GM19240 (cell line): ENCODE results near the gene GGPS1.
A peak's percentile ranks its signal among the peaks of the same experiment; 100 is the strongest.
"Not testable (repeated sequence)": the region's sequence is repeated elsewhere in the genome, so short reads cannot be mapped to it uniquely, and the experiment has no call there.

Experiments used
- DNase-seq: peaks from one replicate; pipeline ENCODE4 v3.0.0; 2011; ENCODE audit warnings: low spot score; ENCODE audit not compliant: insufficient read length

GGPS1 gene

GRCh38 chr1:235304549-235305451, 23.6 kb upstream of the GGPS1 start:
- DNase-seq = no peak

DNA sequence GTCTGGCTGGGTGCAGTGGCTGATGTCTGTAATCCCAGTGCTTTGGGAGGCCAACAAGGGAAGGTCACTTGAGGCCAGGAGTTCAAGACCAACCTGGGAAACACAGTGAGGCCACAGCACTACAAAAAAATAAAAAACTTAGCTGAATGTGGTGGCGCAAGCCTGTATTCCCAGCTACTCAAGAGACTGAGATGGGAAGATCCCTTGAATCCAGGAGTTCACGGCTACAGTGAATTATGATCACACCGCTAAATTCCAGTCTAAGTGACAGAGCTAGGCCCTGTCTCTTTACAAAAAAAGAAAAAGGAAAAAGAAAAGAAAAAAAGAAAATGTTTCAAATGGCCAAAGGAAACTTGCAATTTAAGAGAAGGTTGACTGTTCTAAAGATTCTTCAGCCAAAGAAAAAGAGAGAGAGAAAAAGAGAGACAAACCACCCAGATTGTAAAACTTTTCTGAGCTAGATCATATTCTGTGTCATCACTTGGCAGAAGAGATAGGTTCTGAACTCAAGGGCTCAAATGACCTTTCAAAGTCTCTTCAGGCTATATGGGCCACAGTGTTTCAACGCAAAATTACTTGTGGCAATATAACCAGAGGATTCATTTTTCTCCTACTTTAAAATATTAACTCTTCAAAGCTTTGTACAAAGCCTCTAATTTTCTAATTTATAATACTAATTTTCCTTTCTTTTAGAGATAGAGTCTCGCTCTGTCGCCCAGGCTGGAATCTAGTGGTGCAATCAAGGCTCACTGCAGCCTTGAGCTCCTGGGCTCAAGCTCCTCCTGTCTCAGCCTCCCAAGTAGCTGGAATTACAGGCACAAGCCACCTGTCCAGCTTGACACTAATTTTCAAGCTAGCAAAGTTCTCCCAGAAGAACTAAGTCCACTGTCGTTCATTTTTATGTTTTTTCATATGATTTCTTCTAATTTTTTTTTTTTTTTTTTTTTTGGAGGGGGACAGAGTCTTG, 20.9 kb upstream of the GGPS1 start:
- DNase-seq = no peak

DNA sequence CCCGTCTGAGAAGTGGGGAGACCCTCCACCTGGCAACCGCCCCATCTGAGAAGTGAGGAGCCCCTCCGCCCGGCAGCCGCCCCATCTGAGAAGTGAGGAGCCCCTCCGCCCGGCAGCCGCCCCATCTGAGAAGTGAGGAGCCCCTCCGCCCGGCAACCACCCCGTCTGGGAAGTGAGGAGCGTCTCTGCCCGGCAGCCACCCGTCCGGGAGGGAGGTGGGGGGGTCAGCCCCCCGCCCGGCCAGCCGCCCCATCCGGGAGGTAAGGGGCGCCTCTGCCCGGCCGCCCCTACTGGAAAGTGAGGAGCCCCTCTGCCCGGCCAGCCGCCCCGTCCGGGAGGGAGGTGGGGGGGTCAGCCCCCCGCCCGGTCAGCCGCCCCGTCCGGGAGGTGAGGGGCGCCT, 19.2 kb upstream of the GGPS1 start:
- not testable (repeated sequence) for DNase-seq

DNA sequence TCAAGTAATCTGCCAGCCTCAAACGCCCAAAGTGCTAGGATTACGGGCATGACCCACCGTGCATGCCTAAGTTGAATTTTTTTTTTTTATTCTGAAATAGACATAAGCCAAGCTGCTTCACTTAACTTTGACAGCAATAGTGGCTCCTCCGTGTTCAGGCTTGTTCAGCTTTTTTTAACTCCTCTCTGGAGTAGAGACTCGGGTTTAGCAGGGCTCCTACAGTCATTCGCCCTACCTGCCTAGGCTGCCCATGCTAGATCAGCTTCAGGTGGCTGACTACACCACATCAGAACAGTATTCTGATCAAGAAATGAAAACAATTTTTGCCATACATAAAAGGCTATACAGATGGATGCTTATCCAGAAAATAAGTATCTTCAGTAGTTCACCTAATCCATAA, 15.1 kb upstream of the GGPS1 start:
- DNase-seq = no peak

DNA sequence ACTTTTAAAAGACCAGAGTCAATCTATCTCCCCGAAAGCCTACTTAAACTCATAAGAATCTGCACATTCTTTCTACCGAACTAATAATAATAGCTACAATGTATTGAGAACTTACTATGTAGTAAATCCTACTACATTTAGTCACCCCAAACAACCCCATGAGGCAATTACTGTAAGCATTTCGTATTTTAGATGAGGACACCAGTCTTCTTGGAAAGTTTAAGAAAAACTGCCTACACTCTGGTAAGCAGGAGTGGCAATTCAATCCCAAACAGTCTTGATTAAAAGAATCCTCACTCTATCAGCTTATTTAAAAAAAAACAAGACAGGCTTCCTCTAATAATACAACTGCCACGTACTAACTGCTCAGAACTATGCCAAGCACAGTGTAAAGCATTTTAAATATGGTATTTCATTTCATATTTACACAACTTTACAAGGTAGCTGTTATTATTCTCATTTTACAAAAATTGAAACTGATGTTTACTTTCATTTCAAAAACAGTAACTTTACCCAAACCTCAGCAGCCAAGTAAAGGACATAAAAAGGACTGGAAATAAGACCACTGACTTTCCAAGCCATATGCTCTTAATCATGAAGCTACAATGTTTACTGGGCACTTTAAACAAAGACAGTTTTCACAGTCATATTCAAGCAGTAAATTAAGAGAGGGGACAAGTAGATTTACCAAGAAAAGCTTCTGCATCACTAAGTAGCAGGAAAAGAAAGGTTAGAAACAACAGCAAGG, 14.3 kb upstream of the GGPS1 start:
- no peak for DNase-seq

DNA sequence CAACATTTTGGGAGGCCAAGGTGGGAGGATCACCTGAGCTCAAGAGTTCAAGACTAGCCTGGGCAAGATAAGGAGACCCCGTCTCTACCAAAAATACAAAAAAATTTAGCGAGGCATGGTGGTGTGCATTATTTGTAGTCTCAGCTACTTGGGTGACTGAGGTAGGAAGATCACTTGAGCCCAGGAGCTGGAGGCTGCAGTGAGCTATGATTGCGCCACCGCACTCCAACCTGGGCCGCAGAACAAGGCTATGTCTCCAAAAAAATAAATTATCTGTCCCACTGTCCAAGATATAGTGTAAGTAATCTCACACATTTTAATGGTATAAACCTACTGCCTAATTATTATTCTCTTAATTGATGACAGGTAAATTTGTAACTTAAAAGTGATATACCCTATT, 13.2 kb upstream of the GGPS1 start:
- DNase-seq = no peak

DNA sequence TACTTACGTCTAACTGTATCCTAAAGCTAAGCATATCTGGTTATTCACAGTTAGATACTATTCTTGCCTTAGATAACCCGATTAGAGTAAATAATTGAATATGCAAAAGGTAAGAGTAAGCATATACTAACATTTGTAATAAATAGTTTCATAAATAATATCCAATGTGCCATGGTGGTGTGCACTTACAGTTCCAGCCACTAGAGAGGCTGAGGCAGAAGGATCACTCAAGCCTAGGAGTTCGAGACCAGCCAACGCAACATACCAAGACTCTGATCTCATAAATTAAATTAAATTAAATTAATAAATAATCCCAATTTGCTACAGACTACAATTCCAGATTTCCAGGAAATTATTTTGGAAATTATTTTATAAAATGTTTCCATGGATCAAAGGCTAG, 12.6 kb upstream of the GGPS1 start:
- DNase-seq = no peak

DNA sequence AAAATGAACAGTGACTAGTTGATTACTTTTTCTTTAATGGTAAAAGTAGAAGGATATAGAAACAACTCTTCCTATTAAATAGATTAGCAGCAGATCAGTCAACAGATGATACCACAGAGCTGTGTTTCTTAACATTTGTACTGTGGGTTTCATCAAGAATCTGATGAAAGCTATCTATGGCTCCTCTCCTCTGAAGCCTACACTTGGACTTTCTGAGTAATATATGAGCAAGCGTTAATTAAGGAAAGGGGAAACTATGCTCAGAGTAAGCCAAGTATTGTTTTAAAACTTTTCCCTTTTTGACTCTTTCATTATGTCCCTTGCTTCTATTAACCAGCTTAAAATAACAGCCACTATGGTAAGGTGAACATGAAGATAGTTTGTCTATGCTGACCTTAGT, 11.2 kb upstream of the GGPS1 start:
- no peak for DNase-seq

- no peak for DNase-seq
These were observed 9.1 kb upstream of the GGPS1 start for GRCh38 chr1:235319255-235319654.

- DNase-seq = no peak
These were observed 7.7 kb upstream of the GGPS1 start for GRCh38 chr1:235320521-235321179.

- DNase-seq = no peak
These were observed 4.1 kb upstream of the GGPS1 start for GRCh38 chr1:235324296-235324695.

DNA sequence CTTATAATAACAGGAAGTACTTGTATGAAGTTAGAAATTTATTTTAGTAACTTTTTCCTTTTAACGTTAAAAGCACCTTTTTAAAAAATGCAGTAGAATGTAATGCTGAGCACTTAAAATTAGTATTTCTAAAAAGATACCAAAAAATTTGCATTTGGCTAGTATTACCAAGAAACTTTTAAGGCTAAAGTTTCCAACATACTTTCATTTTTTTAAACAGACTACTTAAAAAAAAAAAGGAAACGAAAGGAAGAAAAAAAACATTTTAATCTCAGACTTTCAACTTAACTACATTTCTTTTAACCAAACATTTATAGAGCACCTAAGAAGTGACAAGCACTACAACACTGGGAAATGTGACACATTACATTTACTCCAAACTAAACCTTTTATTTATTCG, 3.2 kb upstream of the GGPS1 start:
- DNase-seq = no peak

- no peak for DNase-seq
These were observed 2.5 kb upstream of the GGPS1 start for GRCh38 chr1:235325854-235326253.

DNA sequence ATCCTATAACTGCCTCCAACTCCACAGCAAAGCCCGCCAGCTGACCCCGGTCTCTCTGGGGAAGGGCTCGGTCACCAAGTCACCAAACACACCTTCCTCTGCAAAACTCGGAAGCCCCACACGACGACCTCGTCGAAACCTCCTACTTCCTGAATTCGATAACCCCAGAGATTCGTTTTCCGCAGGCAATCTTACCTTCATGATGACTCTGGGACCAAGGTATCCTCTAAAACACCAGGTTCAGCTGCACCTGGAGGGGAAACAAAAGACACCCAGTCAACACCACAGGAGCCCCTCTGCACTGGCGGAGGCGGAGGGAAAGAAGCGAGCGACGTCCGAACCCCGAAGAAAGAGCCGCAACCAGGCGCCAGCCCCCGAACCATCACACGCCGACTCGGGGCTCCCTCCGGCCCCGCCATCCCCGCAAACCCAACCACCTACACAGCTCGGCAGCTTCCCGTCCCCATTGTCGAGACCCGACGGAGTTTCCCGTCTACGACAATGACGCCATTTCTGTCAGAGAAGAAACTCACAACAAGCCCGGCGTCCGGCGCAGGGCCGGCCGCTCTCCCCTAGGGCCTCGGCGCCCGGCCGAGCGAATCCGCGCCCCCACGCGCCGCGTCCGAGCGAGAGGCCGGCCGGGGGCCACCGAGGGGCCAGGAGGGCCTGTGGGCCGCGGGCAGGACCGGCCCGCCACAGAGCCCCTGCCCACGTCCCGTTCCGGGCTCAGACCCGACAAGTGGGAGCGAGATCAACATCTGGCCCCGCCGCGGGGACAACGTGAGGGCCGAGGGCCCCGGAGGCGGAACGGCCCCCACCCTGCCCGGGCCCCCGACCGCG, 1.4 kb upstream of the GGPS1 start:
- peak; percentile 17 for DNase-seq

DNA sequence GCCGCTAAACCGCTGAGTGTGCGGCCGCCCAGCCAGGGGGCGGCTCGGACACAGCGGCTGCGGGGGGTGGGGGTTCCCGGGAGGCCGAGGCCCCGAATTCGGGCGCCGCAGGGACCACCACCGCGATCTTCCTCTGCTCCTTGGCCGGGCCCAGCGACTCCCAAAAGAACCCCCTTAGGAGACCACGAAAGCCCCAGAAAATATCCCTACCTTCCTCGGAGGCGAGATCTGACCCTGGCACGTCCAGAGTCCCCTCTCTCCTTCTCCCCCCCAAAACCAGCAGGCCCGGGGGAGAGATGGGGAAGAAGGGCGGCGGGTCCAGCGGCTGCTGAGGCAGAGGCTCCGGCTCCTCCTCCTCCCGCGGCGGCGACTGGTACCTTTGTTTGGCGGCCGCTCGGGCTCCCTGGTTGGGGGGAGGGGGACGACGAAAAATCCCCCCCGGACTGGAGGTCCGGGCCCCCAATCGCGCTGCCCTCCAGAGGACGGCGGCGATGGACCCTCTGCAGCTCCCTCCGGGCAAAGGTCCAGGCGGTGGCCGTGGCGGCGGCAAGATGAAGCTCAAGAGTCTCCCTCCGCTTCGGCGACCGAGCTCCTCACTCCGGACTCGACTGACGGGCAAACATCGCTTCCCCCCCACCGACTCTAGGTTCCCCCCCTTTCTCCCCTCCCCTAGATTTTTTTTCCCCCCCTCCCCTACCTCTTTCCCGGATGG, 655 bp upstream of the GGPS1 start, which contains the start of gene ARID4B:
TSS of gene ARID4B (minus strand) at position 621 of the 712 bp plus-strand sequence. CDS start 1,260 bp downstream, outside the sequence.
- no peak for DNase-seq

GRCh38 chr1:235329139-235329902, 951 bp downstream of the GGPS1 start:
- DNase-seq = no peak

DNA sequence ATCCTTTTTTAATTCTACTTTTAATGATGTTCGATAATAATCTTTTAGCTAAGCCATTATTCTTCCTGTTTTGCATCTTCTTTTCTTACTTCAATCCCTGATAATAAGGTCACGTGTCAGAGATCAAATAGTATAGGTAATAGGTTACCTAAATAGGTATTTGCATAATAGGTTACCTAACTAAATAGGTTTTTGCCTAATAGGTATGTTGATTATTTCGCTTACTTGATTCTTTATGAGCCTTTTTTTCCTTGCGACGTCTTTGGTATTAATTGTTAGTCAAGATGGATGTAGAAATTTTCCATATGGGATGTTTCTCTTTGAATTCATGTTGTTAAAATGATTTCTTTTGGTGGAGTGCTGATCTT, 2.5 kb downstream of the GGPS1 start:
- no peak for DNase-seq

- no peak for DNase-seq
These were observed 3.0 kb downstream of the GGPS1 start for GRCh38 chr1:235331401-235331800.

DNA sequence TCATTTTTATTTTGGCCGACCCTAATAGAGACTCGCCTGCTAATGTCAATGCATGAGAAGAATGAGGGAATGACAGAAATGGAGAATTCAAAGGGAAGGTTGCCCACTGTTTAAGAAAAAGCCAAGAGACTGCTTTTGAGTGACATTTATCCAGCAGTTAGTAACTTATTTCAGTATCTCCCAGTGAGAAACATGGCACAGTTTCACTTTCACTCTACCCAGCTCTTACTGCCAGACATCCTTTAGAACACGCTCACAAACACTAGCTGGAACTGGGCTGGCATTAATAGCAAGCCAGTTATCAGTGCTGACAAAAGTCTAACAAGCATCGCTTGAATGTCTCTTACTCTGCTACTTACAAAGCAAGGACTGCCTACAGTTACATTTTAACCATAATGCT, 8.5 kb downstream of the GGPS1 start:
- no peak for DNase-seq
